NCI-H2227 treated with DMSO at 0.1 percent for 48 hours (cell line): ENCODE measurements around the gene BEST3.
"Not testable (repeated sequence)": the region's sequence is repeated elsewhere in the genome, so short reads cannot be mapped to it uniquely, and the experiment has no call there.

ENCODE experiments used
- DNase-seq: peaks from one replicate; lab custom pipeline; 2025; lab: John Stamatoyannopoulos, UW

BEST3 gene

GRCh38 chr12:69648476-69648875, 50.6 kb downstream of the BEST3 start:
- DNase-seq, result no peak

DNA sequence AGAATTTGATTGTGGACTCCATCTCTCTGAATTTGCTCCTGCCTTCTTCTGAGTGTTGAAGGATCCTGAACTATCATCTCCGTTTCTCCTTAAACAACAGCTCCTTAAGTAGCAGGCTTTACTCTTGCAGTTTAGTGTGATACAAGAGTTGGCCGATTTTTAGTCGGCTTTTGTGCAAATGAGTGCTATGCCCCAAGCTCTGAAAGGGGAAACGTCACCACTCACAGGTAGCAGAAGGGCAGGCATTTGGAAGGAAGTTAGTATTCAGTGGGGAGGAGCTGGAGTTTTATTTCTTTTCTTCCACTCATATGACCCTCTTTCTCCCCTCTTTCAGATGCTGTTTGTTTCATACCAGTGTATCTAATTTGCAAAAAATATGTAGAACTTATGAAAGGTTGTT, 51.9 kb downstream of the BEST3 start:
- no peak for DNase-seq

DNA sequence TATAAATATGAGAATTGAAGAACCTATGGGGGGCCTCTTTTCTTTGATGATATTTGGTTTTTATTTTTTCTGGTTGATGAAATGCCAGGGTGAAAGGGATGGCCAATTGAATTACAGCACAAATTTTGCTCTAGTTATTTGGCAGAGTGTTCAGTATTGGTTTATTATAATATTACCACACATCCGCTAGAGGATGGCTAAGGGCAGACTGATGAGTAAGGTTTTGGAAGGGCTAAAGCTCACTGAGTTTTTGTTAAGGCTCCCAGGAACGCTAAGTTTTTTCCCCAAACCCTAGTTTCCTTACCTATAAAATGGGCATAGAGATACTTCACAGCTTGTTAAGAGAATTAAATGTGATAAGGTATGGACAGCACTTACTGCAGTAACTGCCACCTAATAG, 54.1 kb downstream of the BEST3 start:
- DNase-seq, result no peak

- no peak for DNase-seq
Observed at GRCh38 chr12:69644511-69644910, 54.6 kb downstream of the BEST3 start.

DNA sequence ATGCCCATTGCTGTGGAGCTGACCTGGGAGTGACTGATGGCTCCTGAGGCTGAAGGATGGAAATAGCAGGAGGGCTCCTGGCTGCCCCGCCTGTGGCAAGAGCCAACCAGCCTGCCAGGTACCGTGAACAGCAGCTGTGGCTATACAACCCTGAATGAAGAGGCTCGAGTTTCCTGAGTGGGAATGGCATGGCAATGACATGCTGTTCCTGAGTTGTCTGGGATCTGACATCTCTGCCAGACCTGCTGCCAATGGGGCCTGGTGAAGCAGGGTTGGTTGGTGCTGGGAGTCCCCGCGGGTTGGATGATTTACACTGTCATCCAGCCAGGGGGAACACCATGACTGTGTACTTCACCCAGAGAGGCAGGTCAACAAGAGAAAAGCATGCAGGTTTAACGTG, 56.6 kb downstream of the BEST3 start:
- DNase-seq, result no peak

GRCh38 chr12:69641546-69641945, 57.6 kb downstream of the BEST3 start:
- DNase-seq, result no peak

- no peak for DNase-seq
Observed at GRCh38 chr12:69639400-69640016, 59.6 kb downstream of the BEST3 start.

- no peak for DNase-seq
Observed at GRCh38 chr12:69633061-69633460, 66.0 kb downstream of the BEST3 start.

GRCh38 chr12:69630191-69630590, 68.9 kb downstream of the BEST3 start:
- DNase-seq, result no peak

- no peak for DNase-seq
Observed at GRCh38 chr12:69627501-69627900, 71.6 kb downstream of the BEST3 start.

GRCh38 chr12:69623970-69624369, 75.1 kb downstream of the BEST3 start:
- no peak for DNase-seq

GRCh38 chr12:69621551-69621950, 77.6 kb downstream of the BEST3 start:
- no peak for DNase-seq

GRCh38 chr12:69620921-69621320, 78.2 kb downstream of the BEST3 start:
- DNase-seq, result no peak

GRCh38 chr12:69620077-69620476, 79.0 kb downstream of the BEST3 start:
- no peak for DNase-seq

DNA sequence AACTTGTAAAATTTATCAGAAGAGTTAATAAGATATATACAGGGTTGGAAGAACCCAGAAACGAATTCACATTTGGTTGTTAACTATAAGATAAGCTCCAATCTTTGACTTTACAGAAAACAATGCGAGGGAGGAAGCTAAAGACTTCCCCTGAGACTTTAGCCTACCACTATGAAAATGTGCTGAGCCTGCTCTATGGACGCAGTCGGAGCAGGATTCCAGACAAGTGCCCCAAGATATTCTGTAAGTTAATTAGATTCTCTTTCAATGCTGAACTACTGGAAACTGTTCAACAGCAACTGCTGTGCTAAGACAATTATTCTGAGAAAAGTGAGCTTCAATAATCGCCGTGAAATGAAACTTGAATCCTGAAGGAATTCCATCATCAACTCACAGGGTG, 80.1 kb downstream of the BEST3 start:
- no peak for DNase-seq

DNA sequence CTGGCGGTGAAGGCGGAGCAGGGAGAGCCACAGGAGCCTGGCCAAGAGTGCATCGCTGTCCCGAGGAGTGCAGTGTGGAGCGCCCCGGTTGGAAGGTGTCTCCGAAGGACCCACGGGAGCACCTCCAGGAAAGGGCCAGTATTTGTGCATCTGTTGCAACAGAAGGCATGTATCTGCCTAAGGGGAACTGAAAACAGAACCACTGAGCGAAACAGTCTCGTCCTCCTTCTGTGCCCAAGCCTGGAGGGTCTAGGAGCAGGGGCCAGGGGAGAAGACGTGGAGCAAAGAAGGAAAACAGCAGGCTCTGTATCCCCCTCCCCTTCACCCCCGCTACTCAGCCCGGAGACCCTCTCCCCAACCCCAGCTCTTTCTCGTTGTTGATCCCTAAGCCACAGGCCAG, 83.1 kb downstream of the BEST3 start:
- DNase-seq, result no peak

DNA sequence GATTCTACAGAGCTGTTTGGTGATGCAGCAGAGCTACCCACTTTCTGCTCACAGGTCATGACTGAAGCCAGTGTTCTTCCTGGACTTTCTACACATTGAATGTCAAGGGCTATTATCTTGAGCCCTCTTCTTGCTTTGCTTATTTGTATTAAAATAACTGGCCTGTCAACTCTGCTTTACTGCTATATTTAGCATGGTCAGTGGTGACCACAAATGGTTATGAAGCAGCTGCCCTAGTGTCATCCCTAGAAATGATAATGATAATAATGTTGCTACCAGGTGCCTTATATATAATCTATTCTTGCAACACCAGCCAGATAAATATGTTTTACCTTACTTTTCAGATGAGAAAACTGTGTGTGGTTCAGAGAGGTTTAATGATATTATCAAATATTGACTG, 85.8 kb downstream of the BEST3 start:
- DNase-seq, result no peak

GRCh38 chr12:69610729-69611128, 88.4 kb downstream of the BEST3 start, which contains the start of gene LRRC10:
Gene LRRC10 (minus strand): TSS chr12:69610907. CDS start chr12:69610838, 69 bp downstream.
- DNase-seq, result no peak

GRCh38 chr12:69610126-69610525, 89.0 kb downstream of the BEST3 start:
- no peak for DNase-seq

DNA sequence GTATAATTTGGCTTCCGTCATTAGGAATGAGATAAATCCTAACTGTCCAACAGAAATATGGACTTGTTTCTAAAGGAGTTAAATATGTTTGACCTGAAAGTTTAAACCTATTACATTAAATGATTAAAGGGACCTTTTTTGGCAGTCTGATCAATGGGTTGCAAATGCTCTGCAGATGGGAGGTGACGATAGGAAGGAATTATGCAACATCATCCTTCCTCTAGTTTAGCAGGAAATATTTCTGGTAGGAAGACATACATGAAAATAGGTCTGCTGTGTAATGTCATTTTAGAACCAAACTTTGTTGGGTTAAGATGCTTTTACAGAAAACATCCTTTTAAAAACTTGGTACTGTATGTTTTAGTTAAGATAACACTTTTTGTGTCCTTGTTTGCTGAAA, 91.0 kb downstream of the BEST3 start:
- DNase-seq, result no peak

- not testable (repeated sequence) for DNase-seq
Observed at GRCh38 chr12:69604275-69604674, 94.8 kb downstream of the BEST3 start.
